ENCODE results near the gene ZBTB16.

DNA sequence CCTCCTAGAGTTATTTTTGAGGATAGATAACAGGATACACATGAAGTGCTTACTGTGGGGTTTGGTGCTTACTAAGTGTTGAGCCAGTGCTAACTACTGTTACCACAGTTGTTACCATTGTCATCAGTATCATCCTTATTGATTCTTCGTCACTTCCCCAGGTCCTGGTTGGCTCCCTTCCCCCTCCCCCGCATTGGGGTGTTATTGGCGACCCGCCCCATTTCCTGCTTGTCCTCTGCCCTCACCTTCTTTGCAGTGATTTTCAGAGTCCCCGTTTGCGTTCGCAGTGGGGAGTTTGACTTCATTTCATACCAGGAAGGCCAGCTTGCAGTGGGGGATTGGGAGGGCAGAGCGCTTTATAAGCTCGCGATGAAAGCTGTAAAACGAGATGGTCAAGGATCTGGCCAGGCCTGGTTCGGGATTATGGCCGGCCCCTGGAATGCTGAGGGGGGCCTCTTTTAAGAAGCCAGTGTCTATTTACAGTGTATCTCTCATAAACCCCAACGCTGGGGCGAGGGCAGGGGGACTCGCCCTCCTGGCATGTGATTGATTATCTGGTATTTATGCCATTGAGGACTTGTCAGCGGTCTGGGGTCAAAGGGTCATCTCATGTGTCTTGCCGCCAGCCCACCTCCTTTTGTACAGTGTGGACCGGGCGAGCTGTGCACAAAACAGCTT lies 152.1 kb downstream of the ZBTB16 start:
- TF ChIP-seq POLR2A (IDR thresholded peaks at IDR 0.05; ENCODE audit: low read length) (no peak), GATA1 (IDR thresholded peaks at IDR 0.05; ENCODE audit: low read depth, low read length) (no peak)

Data from erythroblast (primary cell).